HG03280 (cell line): ENCODE data around the gene XPO4.
"Not testable (repeated sequence)": the region's sequence is repeated elsewhere in the genome, so short reads cannot be mapped to it uniquely, and the experiment has no call there.

Source experiments
- ATAC-seq: cut with Tn5 transposase; IDR thresholded peaks from one replicate; pipeline ENCODE4 v1.9.1; 2021; ENCODE audit warnings: mild to moderate bottlenecking, moderate library complexity; ENCODE audit not compliant: unreplicated experiment

The XPO4 gene

GRCh38 chr13:20789665-20790064, 112.9 kb downstream of the XPO4 start:
- no peak for ATAC-seq

- ATAC-seq, result no peak
These were observed 114.2 kb downstream of the XPO4 start for GRCh38 chr13:20788312-20788711.

- no peak for ATAC-seq
These were observed 115.4 kb downstream of the XPO4 start for GRCh38 chr13:20787180-20787579.

GRCh38 chr13:20782116-20782708, 120.3 kb downstream of the XPO4 start:
- peak; percentile 96 for ATAC-seq

- no peak for ATAC-seq
These were observed 122.2 kb downstream of the XPO4 start for GRCh38 chr13:20780317-20780716.

- ATAC-seq, result no peak
These were observed 123.1 kb downstream of the XPO4 start for GRCh38 chr13:20779405-20779804.

GRCh38 chr13:20778311-20778710, 124.2 kb downstream of the XPO4 start:
- ATAC-seq, result no peak

GRCh38 chr13:20776751-20777150, 125.8 kb downstream of the XPO4 start:
- no peak for ATAC-seq

- no peak for ATAC-seq
These were observed 126.6 kb downstream of the XPO4 start for GRCh38 chr13:20775961-20776360.

GRCh38 chr13:20774746-20775145, 127.8 kb downstream of the XPO4 start:
- ATAC-seq, result no peak

- ATAC-seq, result peak; percentile 94
These were observed 129.1 kb downstream of the XPO4 start, which contains the start of gene EEF1AKMT1 for GRCh38 chr13:20773194-20774080. EEF1AKMT1 (minus strand) TSS chr13:20773961; CDS start chr13:20757598, 16,363 bp downstream.

GRCh38 chr13:20772401-20773131, 130.0 kb downstream of the XPO4 start:
- no peak for ATAC-seq

GRCh38 chr13:20769834-20770233, 132.7 kb downstream of the XPO4 start:
- no peak for ATAC-seq

- no peak for ATAC-seq
These were observed 133.5 kb downstream of the XPO4 start for GRCh38 chr13:20769091-20769490.

GRCh38 chr13:20767309-20767943, 135.1 kb downstream of the XPO4 start:
- no peak for ATAC-seq

GRCh38 chr13:20760872-20761271, 141.7 kb downstream of the XPO4 start:
- ATAC-seq, result no peak

GRCh38 chr13:20754009-20754408, 148.5 kb downstream of the XPO4 start:
- ATAC-seq, result no peak

GRCh38 chr13:20749377-20749776, 153.2 kb downstream of the XPO4 start:
- no peak for ATAC-seq

GRCh38 chr13:20743830-20744404, 158.6 kb downstream of the XPO4 start:
- ATAC-seq, result not testable (repeated sequence)

GRCh38 chr13:20740021-20740420, 162.5 kb downstream of the XPO4 start:
- no peak for ATAC-seq

- no peak for ATAC-seq
These were observed 163.9 kb downstream of the XPO4 start for GRCh38 chr13:20738616-20739015.
